Ovary (tissue), 3 donors: ENCODE results near the gene ULK2.

Experiments
- EP300 ChIP-seq: sonication (generic); formaldehyde crosslinking; IDR thresholded peaks from one replicate; pipeline ENCODE4 v1.6.1; 2017; ENCODE audit warnings: antibody characterized with exemption
- POLR2A ChIP-seq: fragments of 450-650 bp; IDR thresholded peaks from one replicate; pipeline ENCODE4 v1.6.1; 2017; ENCODE audit warnings: antibody characterized with exemption, mild to moderate bottlenecking, moderate library complexity
- TF ChIP-seq, protein P1 (sequence below), 3 donors: fragments of 450-650 bp in 2 of 3; fragments of 200-600 bp in 1 of 3; IDR thresholded peaks; one replicate each; pipeline versions ENCODE4 v1.5.1 to v1.8.0; 2016 to 2022; ENCODE audit warnings: antibody characterized with exemption in 3 of 3, mild to moderate bottlenecking in 1 of 3
- donor health status: DM: no; HTN: no; CAD: no.

GRCh38 chr17:19742495-19742894 lies 125.2 kb downstream of the ULK2 start:
- TF ChIP-seq, protein P1, sequence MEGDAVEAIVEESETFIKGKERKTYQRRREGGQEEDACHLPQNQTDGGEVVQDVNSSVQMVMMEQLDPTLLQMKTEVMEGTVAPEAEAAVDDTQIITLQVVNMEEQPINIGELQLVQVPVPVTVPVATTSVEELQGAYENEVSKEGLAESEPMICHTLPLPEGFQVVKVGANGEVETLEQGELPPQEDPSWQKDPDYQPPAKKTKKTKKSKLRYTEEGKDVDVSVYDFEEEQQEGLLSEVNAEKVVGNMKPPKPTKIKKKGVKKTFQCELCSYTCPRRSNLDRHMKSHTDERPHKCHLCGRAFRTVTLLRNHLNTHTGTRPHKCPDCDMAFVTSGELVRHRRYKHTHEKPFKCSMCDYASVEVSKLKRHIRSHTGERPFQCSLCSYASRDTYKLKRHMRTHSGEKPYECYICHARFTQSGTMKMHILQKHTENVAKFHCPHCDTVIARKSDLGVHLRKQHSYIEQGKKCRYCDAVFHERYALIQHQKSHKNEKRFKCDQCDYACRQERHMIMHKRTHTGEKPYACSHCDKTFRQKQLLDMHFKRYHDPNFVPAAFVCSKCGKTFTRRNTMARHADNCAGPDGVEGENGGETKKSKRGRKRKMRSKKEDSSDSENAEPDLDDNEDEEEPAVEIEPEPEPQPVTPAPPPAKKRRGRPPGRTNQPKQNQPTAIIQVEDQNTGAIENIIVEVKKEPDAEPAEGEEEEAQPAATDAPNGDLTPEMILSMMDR (IDR thresholded peaks at IDR 0.05) = no peak
- TF ChIP-seq POLR2A = no peak
- TF ChIP-seq EP300 = no peak
